ENCODE measurements around the gene CIPC.

CIPC gene

DNA sequence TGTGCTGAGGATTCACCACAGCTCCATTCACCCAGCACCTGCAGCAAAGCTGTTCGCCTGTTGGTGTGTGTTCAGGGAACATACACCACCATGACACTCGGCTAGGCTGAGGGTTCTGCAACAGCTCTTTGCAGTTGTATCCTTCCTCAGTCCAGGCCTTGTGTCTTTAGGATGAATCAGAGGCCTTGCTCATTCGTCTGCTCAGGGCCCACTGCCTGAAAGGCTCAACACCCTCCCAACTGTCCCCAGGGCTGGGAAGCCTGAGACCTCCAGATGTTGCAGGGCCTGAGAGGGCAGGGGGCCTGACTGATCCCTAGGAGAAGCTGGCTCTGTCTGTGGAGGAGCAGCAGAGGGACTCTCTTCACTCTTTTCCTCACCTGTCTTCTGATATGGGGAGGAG lies 32.3 kb downstream of the CIPC start:
- DNase-seq: no peak

GRCh38 chr14:77131206-77131605 lies 33.1 kb downstream of the CIPC start:
- no peak for DNase-seq

DNA sequence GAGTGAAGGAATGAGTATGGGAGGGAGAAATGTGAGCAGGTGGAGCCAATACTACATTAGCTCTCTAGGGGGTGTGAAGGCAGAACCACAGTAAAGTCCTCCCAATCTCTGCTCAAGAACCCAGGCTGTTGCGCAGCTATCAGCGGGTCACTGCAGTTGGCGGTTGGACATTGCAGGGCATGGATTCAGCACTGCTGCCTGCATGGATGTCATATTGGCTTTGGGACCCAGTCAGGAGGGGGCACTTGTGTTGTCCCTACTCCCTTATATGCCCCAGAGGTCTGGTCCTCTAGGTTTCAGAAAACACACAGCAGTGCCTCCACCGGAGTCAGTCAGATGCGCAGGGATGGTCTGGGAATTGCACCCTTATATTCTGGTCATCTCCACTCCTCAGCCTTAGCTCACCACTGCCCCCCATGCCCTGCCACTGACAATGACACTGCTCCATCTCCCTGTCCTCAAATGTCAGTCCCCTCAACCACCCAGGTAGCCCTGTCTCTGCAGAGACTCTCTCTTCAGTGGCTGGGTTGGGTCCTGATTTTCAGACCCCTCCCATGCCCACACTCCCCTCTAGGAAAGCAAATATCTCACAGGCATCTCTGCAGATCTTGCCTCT lies 33.9 kb downstream of the CIPC start:
- DNase-seq: no peak

GRCh38 chr14:77133720-77134338 lies 35.8 kb downstream of the CIPC start:
- DNase-seq: peak; percentile 47

DNA sequence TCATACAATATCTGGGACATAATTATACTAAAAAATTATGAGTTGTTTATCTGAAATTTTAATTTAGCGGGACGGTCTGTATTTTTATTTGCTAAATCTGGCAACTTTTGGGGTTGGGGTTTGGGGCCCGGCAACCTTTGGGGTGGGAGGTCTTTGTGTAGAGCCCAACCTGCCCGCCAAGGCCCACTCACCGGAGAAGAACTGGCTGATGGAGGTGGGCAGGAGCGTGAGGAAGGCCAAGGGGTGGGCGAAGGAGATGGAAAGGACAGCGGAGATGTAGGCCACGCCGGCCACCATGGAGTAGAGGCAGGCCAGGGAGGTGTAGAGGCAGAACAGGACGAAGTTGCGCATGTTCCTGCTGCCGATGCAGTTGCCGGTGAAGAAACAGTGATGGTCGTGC lies 41.0 kb downstream of the CIPC start:
- no peak for DNase-seq

- DNase-seq: peak; percentile 49
These were observed 41.7 kb downstream of the CIPC start for GRCh38 chr14:77139540-77140358.

GRCh38 chr14:77140359-77141213 lies 42.5 kb downstream of the CIPC start:
- no peak for DNase-seq

DNA sequence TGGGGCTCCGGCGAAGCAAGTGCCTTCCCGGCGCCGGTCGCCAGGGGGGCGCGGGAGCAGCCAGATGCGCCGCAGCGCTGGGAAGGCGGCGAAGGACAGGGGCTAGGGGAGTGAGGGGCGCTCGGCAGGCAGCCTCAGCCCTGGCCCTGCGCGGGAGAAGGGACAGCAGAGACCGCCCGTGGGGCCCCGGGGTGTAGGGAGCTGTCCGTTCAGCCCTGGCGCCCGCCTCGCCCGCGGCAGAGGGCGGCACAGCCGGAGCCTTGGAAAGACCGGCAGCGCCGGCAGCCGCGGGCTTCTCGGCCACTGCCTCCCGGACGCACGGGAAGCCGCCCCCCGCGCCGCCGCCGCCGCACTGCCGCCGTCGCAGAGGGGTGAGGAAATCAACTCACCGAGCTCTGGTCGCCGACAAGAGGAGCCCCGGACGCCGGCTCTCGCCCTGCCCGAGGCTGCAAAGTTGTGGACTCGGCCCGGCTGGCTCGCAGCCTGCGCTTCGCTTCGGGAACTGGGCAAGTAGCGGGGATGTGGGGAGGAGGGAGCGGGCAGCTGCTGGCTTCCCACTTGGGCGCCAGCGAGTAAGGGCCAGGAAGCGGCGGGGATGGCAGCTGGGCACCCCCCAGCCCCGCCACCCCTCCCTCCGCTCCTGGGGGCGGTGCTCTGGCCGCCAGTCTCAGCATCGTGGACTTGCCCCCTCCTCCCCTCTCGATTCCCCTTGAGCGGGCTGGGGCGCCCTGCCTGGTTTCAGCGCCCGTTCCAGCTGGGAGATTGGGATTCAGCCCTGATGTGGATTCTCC lies 43.4 kb downstream of the CIPC start, which contains the start of gene ZDHHC22:
ZDHHC22 (minus strand) TSS at position 578 of the 791 bp plus-strand sequence. CDS start 2,053 bp downstream, outside the sequence.
- DNase-seq: no peak

GRCh38 chr14:77142005-77142800 lies 44.1 kb downstream of the CIPC start:
- DNase-seq: no peak

DNA sequence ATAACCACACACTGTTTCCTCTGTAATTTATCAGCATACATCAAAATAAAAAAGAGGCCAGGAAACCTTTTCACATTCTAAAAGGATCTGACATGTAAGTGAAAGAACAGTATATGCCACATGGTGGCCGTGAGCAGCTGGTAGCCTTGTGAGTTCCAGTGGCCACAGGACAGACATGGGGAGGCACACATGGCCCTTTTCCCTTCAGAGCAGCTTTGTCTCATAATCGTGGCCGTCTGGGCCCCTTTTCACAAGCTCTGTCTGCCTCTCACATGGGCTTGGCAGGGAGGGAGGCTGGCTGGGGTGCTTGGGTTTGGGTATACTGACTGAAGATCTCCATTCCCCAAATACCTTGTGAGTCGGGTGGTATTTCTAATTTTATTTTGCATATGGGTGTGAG lies 45.0 kb downstream of the CIPC start:
- DNase-seq: no peak

GRCh38 chr14:77144412-77145115 lies 46.5 kb downstream of the CIPC start:
- no peak for DNase-seq

DNA sequence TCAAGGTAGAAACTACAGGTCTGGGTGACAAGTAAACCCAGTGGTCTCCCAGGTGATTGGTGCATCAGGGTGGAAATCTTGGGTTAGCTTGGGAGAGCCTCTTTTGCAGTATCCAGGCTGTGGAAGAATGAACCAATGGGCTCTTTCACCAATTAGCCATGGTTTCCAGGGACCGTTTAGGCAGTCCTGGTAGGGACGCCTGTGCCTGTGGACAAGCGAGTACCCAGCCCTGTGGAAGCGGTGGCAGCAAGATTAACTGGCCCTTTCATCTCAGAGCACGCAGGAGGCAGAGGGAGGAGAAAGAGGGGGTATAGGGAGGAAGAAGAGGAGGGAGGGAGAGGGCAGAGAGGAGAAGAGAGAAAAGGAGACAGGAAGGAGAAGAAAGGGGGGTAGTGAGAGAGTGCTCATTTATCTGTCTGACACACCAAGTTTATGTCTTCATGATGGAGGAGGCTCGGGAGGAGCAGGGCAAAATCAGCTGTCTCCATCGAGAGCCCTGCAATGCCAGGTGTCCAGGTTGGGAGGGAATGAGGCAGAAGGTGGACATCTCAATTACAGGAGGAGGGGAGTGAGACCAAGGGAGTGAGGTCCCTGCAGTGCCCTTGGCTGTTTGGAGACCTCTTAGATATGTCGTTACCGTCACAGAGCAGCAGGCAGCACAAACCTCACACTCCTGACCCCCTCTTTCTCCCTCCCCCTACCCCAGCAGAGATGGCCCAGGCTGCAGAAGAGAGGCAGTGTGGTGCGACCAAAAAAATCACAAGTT lies 48.1 kb downstream of the CIPC start:
- DNase-seq: no peak

DNA sequence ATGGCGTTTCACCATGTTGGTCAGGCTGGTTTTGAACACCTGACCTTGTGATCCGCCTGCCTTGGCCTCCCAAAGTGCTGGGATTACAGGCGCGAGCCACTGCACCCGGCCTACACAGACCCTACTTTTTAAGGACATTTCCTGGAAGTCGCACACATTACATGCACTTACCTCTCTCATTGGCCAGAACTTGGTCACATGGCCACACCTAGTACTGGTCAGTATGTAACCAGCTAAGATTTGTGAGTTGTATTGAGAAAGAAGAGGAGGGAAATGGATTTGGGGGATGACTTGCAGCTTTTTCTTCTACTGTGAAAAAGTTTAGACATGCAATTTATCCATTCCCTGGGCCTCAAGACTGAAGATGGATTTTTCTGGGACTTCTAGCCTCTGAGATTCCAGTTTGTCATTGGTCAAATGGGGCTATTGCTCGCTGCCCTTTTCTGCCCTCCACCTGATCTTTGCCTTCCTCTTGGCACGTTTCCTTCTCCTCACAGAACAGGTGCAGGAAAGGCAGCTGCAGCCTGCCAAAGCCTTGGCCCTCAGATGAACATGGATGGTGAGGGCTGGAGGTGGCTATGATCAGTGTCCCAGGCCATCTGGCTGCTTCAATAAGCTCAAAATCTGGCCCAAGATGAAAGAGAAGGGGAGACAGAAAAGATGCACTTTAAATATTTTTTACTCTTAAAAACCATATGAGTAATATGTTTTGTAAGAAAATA lies 50.6 kb downstream of the CIPC start:
- no peak for DNase-seq

DNA sequence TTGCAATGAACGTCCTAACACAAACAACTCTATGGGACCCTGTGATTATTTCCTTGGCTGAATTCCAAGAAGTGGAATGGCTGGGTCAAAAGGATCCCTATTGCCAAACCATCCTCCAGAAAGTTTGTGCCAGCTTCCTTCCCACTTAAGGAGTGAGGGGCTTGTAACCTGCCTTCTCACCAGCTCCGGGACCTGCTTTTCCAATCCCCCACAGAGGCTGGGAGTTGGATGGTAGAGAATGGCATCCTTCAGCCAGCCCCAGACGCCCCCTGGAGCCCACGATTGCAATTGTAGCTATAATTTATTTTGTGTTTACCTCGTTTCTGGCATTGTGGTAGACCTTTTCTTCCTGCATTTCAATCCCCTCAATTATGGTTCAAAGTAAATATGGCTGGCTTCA lies 53.2 kb downstream of the CIPC start:
- DNase-seq: no peak

DNA sequence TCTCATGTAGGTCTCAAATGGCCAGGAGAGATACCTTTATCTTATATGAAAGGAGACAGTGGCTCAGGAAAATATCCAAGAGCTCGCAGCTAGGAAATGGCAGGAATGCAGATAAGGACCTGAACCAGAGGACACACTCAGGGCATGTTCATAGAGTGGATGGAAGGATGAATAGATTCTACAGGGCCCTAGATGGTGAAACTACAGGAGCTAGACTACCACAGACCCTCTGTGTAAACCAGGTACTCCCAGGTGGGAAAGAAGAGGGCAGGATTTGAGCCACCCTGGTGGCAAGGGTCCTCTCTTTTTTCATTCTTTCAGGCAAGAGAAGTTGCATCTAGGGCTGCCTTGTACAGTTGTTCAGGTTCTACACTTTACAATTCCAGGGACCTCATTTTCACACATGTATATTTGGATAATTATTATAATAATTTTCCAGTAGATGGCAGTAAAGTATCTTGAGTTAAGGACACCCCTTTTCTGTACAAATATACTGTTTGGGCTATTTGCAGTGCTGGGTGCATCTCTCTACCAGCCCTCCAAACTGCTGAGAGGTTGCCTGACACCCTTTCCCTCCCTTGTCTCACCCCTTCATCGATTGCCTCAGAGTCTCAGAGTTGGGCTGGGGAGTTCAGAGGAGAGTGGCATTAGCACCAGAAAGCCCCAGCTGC lies 54.0 kb downstream of the CIPC start:
- no peak for DNase-seq

DNA sequence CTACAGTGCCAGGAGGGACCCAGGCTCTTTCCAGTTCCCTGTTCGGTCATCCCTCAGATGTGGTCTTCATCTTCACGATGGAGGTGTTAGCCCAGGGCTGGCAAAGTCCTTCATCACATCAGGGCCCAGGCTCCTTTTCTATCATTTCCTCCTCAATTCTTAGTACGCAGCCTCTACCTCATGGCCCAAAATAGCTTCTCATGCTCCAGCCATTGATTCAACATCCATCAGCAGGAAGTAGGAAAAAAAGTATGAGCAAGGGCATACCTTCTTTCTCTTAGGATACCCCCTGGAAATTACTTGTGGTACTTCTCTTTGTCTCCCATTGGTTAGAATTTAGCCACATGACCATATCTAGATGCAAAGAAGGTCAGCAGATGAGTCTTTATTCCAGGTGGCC lies 55.7 kb downstream of the CIPC start:
- DNase-seq: no peak

DNA sequence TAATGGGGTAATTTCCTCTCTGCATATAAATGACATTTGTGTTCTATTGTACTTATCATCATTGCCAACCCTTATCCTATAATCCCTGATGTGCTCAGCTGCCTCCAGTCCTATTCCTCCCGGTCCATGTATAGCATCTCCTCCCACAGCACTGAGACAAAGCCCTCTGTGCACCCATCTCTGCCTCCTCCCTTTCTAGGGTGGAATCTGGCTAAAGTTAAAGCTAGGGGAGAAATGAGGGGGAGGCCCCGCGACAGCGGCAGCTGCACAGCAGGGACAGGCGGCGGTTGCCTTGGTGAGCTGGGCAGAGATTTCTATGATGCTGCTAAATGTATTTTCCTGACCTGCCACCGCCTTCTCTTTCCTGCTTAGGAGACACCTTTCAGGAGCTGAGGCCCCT lies 56.4 kb downstream of the CIPC start:
- no peak for DNase-seq

DNA sequence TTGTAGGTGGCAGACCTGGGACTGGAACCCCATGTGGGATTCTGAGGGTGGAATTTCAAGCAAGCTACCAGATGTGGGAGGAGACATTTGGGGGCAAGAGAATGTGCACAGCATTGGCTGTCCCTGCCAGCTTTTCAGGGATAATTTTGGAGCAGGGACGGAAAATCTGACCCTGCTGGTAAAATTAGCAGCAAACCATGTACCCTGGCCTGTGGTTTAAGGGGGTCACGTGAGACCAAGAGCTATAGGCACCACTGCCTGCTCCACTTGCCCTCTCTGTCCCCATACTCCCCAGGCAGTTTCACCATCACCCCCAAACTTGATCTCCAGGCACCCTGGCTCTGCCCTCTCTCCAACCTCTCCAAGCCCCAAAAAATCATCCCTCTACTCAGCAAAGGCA lies 57.0 kb downstream of the CIPC start:
- no peak for DNase-seq

DNA sequence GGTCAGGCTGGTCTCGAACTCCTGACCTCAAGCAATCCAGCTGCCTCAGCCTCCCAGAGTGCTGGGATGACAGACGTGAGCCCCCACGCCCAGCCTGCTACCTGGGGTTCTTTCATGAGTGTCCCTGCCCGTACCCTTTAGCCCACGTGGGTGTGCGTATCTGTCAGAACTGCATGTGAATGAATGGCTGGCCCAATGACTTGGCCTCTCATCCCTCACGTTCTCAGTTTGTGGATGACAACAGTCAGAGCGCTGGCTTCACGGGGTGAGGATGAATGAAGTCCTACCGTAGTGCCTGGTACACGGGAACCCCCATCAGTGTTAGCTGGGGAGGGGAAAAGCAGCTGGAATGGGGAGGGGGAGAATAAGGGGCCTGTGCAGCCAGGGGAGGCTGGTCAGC lies 59.7 kb downstream of the CIPC start:
- no peak for DNase-seq
